Astrocyte (in vitro differentiated cells and primary cell): ENCODE measurements around the gene ANO7.

ENCODE experiments used
- CTCF ChIP-seq: IDR thresholded peaks from 2 replicates; pipeline ENCODE4 v1.5.1; 2011; ENCODE audit warnings: low read depth, mild to moderate bottlenecking, inconsistent platforms, low read length, moderate library complexity; ENCODE audit not compliant: insufficient read depth
- EZH2 ChIP-seq: IDR thresholded peaks from 2 replicates; pipeline ENCODE4 v1.6.1; 2012; ENCODE audit warnings: mild to moderate bottlenecking, low read length, inconsistent platforms; ENCODE audit not compliant: insufficient read depth

- TF ChIP-seq EZH2: no peak
- no peak for TF ChIP-seq CTCF
Observed at GRCh38 chr2:241199286-241199685, 10.8 kb downstream of the ANO7 start.
